Right lobe of liver (tissue), 4 donors: Measurements from ENCODE around the gene SLC26A8.
"Not testable (repeated sequence)": the region's sequence is repeated elsewhere in the genome, so short reads cannot be mapped to it uniquely, and the experiment has no call there.

Experiments used
- POLR2A ChIP-seq: fragments of 450-650 bp; IDR thresholded peaks from one replicate; pipeline ENCODE4 v1.6.1; 2017; ENCODE audit warnings: antibody characterized with exemption, mild to moderate bottlenecking
- TF ChIP-seq, protein P1 (sequence below), 4 donors: fragments of 200-600 bp in 3 of 4; fragments of 450-650 bp in 1 of 4; IDR thresholded peaks; one replicate each; pipeline versions ENCODE4 v1.5.1 to v1.8.0; 2016 to 2022; ENCODE audit warnings: antibody characterized with exemption in 4 of 4, mild to moderate bottlenecking in 2 of 4
- donor health status: DM: no; HTN: no; CAD: no.
- donor health status: DM: no; HTN: no; CAD: no.
- donor health status: DM: no; HTN: yes; CAD: no.

DNA sequence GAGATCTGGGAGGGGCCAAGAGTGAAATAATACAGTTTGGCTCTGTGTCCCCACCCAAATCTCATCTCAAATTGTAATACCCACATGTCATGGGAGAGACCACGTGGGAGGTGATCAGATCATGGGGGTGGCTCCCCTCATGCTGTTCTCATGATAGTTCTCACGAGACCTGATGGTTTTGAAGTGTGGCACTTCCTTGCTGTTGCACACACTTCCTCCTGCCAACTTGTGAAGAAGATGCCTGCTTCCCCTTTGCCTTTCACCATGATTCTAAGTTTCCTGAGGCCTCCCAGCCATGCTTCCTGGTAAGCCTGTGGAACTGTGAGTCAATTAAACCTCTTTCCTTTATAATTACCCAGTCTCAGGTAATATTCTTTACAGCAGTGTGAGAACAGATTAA, 114.9 kb downstream of the SLC26A8 start:
- TF ChIP-seq, protein P1, sequence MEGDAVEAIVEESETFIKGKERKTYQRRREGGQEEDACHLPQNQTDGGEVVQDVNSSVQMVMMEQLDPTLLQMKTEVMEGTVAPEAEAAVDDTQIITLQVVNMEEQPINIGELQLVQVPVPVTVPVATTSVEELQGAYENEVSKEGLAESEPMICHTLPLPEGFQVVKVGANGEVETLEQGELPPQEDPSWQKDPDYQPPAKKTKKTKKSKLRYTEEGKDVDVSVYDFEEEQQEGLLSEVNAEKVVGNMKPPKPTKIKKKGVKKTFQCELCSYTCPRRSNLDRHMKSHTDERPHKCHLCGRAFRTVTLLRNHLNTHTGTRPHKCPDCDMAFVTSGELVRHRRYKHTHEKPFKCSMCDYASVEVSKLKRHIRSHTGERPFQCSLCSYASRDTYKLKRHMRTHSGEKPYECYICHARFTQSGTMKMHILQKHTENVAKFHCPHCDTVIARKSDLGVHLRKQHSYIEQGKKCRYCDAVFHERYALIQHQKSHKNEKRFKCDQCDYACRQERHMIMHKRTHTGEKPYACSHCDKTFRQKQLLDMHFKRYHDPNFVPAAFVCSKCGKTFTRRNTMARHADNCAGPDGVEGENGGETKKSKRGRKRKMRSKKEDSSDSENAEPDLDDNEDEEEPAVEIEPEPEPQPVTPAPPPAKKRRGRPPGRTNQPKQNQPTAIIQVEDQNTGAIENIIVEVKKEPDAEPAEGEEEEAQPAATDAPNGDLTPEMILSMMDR (IDR thresholded peaks at IDR 0.05), result not testable (repeated sequence)
- TF ChIP-seq POLR2A, result not testable (repeated sequence)
